HG03280 (cell line): ENCODE data around the gene ISG15.
"Not testable (repeated sequence)": the region's sequence is repeated elsewhere in the genome, so short reads cannot be mapped to it uniquely, and the experiment has no call there.

Experiments
- ATAC-seq: cut with Tn5 transposase; IDR thresholded peaks from one replicate; pipeline ENCODE4 v1.9.1; 2021; ENCODE audit warnings: mild to moderate bottlenecking, moderate library complexity; ENCODE audit not compliant: unreplicated experiment

ISG15 gene

GRCh38 chr1:974687-975328 lies 38.5 kb upstream of the ISG15 start:
- ATAC-seq, result no peak

GRCh38 chr1:975365-975764 lies 37.9 kb upstream of the ISG15 start:
- ATAC-seq, result no peak

- no peak for ATAC-seq
Observed at GRCh38 chr1:975896-976683, 37.2 kb upstream of the ISG15 start.

GRCh38 chr1:976791-977190 lies 36.5 kb upstream of the ISG15 start:
- not testable (repeated sequence) for ATAC-seq

GRCh38 chr1:978069-978834 lies 35.0 kb upstream of the ISG15 start:
- no peak for ATAC-seq

- no peak for ATAC-seq
Observed at GRCh38 chr1:978835-979743, 34.2 kb upstream of the ISG15 start.

- no peak for ATAC-seq
Observed at GRCh38 chr1:979744-980072, 33.6 kb upstream of the ISG15 start.

GRCh38 chr1:980137-980571 lies 33.1 kb upstream of the ISG15 start:
- no peak for ATAC-seq

- ATAC-seq, result no peak
Observed at GRCh38 chr1:980602-981395, 32.5 kb upstream of the ISG15 start.

- no peak for ATAC-seq
Observed at GRCh38 chr1:981491-981954, 31.8 kb upstream of the ISG15 start.

- ATAC-seq, result no peak
Observed at GRCh38 chr1:981955-982558, 31.2 kb upstream of the ISG15 start, which contains the start of gene PERM1. PERM1 (minus strand) TSS chr1:982093; CDS start chr1:981029, 1,064 bp downstream.

GRCh38 chr1:982765-983436 lies 30.4 kb upstream of the ISG15 start:
- no peak for ATAC-seq

GRCh38 chr1:983798-984475 lies 29.4 kb upstream of the ISG15 start:
- no peak for ATAC-seq

GRCh38 chr1:984476-984814 lies 28.9 kb upstream of the ISG15 start:
- ATAC-seq, result no peak

GRCh38 chr1:985126-985525 lies 28.2 kb upstream of the ISG15 start:
- ATAC-seq, result no peak

- not testable (repeated sequence) for ATAC-seq
Observed at GRCh38 chr1:988061-988460, 25.2 kb upstream of the ISG15 start.

GRCh38 chr1:991275-991674 lies 22.0 kb upstream of the ISG15 start:
- not testable (repeated sequence) for ATAC-seq

GRCh38 chr1:991895-992294 lies 21.4 kb upstream of the ISG15 start:
- ATAC-seq, result no peak
